HG03342 (cell line): ENCODE data around the gene MARF1.
"Not testable (repeated sequence)": the region's sequence is repeated elsewhere in the genome, so short reads cannot be mapped to it uniquely, and the experiment has no call there.

ENCODE experiments used
- ATAC-seq: cut with Tn5 transposase; IDR thresholded peaks from one replicate; pipeline ENCODE4 v1.9.1; 2021; ENCODE audit warnings: mild to moderate bottlenecking, moderate library complexity; ENCODE audit not compliant: unreplicated experiment

The MARF1 gene

GRCh38 chr16:15621889-15622288 is 21.1 kb downstream of the MARF1 start:
- ATAC-seq = no peak

- ATAC-seq = no peak
Observed at GRCh38 chr16:15621456-15621855, 21.5 kb downstream of the MARF1 start.

DNA sequence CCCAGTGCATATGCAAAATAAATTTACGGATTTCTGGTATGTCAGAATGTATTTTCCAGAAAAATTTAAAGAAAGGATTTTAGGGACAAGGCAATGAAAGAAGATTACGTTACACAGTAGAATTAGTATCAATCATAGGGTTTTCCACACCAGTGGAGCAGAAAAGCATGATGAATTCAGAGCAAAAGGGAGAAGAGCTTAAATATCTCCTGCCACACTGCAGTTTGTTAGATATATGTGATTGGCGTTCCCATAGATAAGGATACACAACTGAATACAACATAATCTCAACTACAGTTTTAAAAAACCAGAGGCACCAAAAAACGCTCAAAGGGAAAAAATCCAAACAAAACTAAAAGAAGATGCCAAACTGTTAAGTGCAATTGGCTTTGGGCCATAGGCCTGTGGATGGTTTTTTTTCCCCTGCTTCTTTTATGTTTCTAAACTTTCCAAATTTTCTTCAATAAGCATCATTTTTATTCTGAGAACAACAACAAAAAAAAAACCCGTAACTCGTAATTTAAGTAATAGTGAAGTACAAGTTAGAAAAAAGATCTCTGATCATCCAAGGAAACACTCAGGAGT is 22.3 kb downstream of the MARF1 start:
- no peak for ATAC-seq

- ATAC-seq = no peak
Observed at GRCh38 chr16:15618392-15618791, 24.6 kb downstream of the MARF1 start.

GRCh38 chr16:15617901-15618300 is 25.1 kb downstream of the MARF1 start:
- no peak for ATAC-seq

DNA sequence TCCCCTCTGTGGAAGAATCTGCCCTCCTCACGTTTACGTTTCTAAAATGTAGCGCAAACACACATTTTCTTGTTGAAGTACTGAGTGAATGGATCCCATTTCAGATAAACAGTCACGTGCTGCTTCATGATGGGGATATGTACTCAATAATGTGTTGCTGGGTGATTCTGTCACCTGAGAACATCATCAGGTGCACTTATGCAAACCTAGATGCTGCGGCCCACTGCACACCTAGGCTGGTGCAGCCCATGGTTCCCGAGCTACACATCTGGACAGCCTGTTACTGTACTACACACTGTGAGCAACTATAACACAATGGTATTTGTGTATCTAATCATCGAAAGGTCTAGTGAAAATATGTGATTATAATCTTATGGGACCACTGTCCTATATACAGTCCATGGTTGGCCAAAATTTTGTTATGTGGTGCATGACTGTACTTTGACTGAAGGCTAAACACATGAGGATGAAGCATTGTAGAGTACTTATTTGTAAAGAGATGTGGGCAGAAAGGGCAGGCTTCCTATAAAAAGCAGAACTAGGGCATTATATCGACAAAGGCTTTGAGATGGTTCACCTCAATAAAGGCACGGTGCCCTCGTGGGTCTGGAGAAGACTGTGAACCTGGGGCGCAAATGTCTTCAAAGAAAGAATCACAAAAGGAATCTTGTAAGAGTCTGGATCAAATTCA is 26.3 kb downstream of the MARF1 start:
- no peak for ATAC-seq

DNA sequence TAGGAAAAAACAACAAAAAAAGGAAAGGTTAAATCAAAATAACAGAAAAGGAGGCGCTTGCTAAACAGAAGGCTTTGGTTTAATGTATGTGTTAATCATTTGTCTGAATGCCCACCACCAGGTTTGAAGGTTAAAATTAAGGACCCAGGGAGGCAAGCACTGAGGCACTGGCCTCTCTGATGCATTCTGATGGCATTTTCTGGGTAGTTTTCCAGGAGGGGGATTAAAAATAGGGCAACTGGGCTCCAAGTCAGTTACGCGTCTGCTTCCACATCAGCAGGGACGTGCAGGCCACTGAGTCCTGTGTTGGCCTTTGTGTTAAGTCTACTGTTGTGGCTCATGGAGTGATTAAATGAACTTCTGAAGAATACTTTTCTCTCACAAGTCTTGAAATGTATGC is 26.9 kb downstream of the MARF1 start:
- ATAC-seq = no peak

DNA sequence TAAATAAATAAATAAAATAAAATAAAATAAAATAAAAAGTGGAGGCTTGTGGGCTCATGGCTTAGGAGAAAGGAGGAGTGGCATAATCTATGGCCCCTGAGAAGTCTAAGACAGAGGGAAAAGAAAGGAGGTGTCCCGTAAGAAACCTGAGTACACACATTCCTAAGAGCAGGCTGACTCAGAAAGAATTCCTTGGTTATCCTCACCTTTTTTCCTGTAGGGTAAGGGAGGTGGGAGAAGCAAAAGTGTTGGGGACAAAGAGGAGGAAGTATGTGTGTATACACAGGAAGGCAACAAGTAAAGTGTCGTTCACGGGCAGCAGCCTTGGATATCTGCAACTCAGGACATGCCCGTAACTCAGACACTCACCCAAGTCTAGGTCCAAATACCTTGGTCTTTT is 29.3 kb downstream of the MARF1 start:
- no peak for ATAC-seq

DNA sequence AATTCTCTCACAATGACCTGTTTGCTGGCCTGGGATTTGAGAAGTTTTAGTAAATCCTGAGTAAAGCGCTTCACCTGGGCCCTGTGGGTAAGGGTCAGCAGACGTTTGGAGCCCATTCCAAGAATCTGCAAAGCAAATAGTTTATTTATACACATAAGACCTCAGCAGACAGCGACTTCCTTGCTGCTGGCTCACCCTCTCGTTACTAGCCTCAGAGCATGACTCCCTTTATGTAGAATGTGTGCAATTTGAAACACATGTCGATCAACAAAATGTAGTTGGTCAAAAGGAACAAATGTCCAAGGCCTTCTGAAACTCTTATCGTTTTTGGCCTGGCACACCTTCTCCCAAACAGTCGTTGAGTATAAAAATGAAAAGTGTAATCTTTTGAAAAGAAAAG is 31.3 kb downstream of the MARF1 start:
- ATAC-seq = no peak

- ATAC-seq = no peak
Observed at GRCh38 chr16:15610369-15610871, 32.5 kb downstream of the MARF1 start.

GRCh38 chr16:15609286-15609649 is 33.7 kb downstream of the MARF1 start:
- ATAC-seq = no peak

- no peak for ATAC-seq
Observed at GRCh38 chr16:15608398-15609285, 34.3 kb downstream of the MARF1 start.

GRCh38 chr16:15607700-15608396 is 35.1 kb downstream of the MARF1 start:
- ATAC-seq = no peak

- not testable (repeated sequence) for ATAC-seq
Observed at GRCh38 chr16:15607221-15607699, 35.7 kb downstream of the MARF1 start.

- ATAC-seq = no peak
Observed at GRCh38 chr16:15606518-15607220, 36.3 kb downstream of the MARF1 start.

GRCh38 chr16:15605839-15606517 is 37.0 kb downstream of the MARF1 start:
- no peak for ATAC-seq

GRCh38 chr16:15604460-15605440 is 38.2 kb downstream of the MARF1 start:
- no peak for ATAC-seq

GRCh38 chr16:15602285-15603044 is 40.5 kb downstream of the MARF1 start:
- no peak for ATAC-seq
